Naive B cell (primary cell): ENCODE data around the gene TMEM120B. TPM values are rescaled to one million over a fixed set of nuclear protein-coding genes. Genes with fewer than 3 reads are reported as not detected.
A peak's percentile ranks its signal among the peaks of the same experiment; 100 is the strongest.

Experiments used
- ATAC-seq, 2 donors: fragments of 150-1000 bp; cut with Tn5 transposase; 2 replicates each; pipeline ENCODE4 v1.10.0; 2021; ENCODE audit warnings: low read depth in 2 of 2, mild to moderate bottlenecking in 2 of 2, moderate library complexity in 2 of 2
- DNase-seq: peaks from one replicate; pipeline ENCODE4 v3.0.0; 2022
- H3K27ac Mint-ChIP-seq, 6 donors: one replicate each; pipeline ENCODE4 v1.8.0; 2020 to 2022; ENCODE audit warnings: mild to moderate bottlenecking in 6 of 6, mixed read lengths in 6 of 6, moderate library complexity in 5 of 6, inconsistent platforms in 2 of 6
- H3K27me3 Mint-ChIP-seq, 3 donors: one replicate each; pipeline ENCODE4 v1.8.0; 2021 to 2022; ENCODE audit warnings: mixed read lengths in 3 of 3, mild to moderate bottlenecking in 1 of 3
- H3K36me3 Mint-ChIP-seq, 2 donors: one replicate each; pipeline ENCODE4 v1.8.0; 2020 to 2022; ENCODE audit warnings: mixed read lengths in 2 of 2, inconsistent platforms in 1 of 2, mild to moderate bottlenecking in 1 of 2
- H3K4me1 Mint-ChIP-seq, 3 donors: one replicate each; pipeline ENCODE4 v1.8.0; 2020 to 2022; ENCODE audit warnings: mixed read lengths in 3 of 3, inconsistent platforms in 1 of 3, mild to moderate bottlenecking in 1 of 3, moderate library complexity in 1 of 3
- H3K4me3 Mint-ChIP-seq, 8 donors: one replicate each; pipeline ENCODE4 v1.8.0; 2020 to 2022; ENCODE audit warnings: mild to moderate bottlenecking in 8 of 8, mixed read lengths in 8 of 8, moderate library complexity in 8 of 8, inconsistent platforms in 2 of 8
- H3K9me3 Mint-ChIP-seq, 7 donors: one replicate each; pipeline ENCODE4 v1.8.0; 2020 to 2022; ENCODE audit warnings: mixed read lengths in 7 of 7, mild to moderate bottlenecking in 5 of 7, inconsistent platforms in 2 of 7, moderate library complexity in 1 of 7
- polyA plus RNA-seq, 6 donors: library from polyadenylated mRNA; unstranded; fragments of 300-500 nt; fragmentation: Illumina TruSeq; gene quantifications; one replicate each; pipeline ENCODE4 v1.2.3, GENCODE V29; 2021; ENCODE audit warnings: low read depth in 6 of 6

The TMEM120B gene
- polyA plus RNA-seq, 6 donors from 2014 or later: 0.76 to 2.8 (median 1.4) TPM

DNA sequence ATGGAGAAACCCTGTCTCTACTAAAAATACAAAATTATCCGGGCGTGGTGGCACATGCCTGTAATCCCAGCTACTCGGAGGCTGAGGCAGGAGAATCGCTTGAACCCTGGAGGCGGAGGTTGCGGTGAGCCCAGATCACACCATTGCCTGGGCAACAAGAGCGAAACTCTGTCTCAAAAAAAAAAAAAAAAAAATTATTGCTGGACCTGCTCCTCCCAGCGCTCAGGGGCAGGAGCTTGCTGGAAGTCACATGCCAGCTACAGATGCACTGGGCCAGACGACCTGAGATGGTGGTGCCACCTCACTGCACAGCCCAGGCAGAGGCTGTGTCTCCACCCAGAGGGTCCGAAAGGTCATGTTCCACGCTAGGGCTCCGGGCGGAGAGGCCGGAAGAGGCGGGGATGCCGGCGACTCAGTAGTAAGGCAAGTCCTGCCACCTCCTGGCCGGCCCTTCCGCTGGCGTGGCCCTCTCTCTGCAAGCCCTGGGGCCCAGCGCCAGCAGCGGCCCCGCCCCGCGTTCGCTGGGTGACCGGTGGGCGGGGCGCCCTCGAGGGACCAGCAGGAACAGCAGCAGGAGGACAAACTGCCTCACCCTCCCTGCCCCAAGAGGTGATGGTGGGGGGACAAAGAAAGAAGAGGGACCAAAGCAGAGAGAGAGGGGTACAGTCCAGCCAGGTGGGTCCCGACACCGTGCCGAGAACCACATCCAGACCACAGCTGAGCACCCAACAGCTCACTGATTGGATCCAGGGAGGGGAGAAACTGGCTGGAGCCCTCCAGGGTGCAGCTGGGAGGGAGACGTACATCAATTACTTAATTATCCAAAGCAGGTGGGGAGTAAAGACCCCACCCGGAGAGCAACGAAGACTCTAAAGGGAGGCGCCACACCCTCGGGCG is 84.6 kb downstream of the TMEM120B start:
- peak overlapping the region in 4 of 8 donors; percentile 47 to 84 (median 66) for H3K4me3 Mint-ChIP-seq
- H3K27ac Mint-ChIP-seq: peak overlapping the region in 1 of 6 donors; percentile 94
- H3K9me3 Mint-ChIP-seq: no peaks in the 10 kb centered on the region
- DNase-seq (no peak), ATAC-seq (no peak)
- peaks cover 40 to 55% (median 43%) of the 10 kb centered on the region in 3 donors for H3K4me1 Mint-ChIP-seq
- no peaks in the 10 kb centered on the region for H3K36me3 Mint-ChIP-seq
- H3K27me3 Mint-ChIP-seq: no peaks in the 10 kb centered on the region

DNA sequence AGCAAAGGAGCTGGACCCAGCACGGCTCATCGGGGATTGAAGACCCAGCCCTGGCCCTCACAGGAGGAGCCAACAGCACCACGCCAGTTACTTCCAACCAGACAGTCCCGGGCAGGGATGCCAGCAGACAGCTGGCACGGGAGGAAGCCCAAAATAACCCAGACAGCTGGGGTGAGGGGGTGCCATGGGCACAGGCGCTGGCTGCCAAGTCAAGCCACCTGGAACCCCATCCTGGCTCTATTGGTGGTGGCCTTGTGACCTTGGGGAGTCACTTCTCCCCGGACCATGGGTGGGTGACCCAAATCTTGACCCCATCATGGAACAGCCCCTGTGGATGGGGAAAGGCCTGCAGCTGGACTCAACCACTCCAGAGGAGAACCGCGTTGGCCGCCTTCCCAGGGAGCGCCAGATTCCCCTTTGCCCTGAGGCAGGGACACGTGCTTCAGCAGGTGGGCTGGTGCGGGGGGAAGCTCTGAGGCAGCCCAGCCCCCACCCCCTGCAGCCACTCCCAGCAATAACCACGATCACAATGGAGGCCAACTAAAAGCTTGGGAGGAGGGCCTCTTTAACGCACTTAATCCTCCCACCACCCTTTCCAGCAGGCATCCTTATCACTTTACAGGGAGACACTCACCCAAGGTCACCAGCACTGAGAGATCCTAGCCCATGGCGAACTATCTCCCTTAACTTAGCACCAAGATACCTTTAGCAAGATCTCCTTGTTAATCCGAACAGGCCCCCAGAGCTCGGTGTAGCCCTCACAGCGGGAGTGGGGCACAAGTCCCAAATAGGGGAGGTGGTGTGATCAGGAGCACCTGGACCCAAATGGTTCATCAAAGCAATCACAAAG is 85.6 kb downstream of the TMEM120B start:
- ATAC-seq (no peak), DNase-seq (no peak)
- peak overlapping the region in 5 of 6 donors; percentile 51 to 94 (median 85) for H3K27ac Mint-ChIP-seq
- H3K9me3 Mint-ChIP-seq: no peaks in the 10 kb centered on the region
- H3K36me3 Mint-ChIP-seq: no peaks in the 10 kb centered on the region
- peak overlapping the region; percentile 49 to 84 (median 77) for H3K4me3 Mint-ChIP-seq
- peaks cover 37 to 56% (median 43%) of the 10 kb centered on the region in 3 donors for H3K4me1 Mint-ChIP-seq
- H3K27me3 Mint-ChIP-seq: no peaks in the 10 kb centered on the region

DNA sequence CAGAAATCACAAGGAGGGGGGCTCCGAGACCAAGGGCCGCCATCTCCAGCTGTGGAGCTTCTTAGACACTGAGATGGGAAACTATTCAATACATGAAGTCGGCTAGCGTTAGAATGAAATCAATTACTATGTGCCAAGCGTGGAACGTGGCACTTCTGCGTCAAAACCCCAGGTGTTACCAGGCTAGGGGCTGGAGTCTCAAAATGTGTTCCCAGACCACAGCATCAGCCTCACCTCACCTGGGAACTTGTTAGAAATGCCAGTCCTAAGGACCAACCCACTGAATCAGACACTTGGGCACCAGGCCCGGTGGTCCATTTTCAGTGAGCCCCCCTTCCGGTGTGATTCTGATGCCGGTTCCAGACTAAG is 86.2 kb downstream of the TMEM120B start:
- H3K4me1 Mint-ChIP-seq: peaks cover 37 to 58% (median 45%) of the 10 kb centered on the region in 3 donors
- DNase-seq (no peak), ATAC-seq (no peak)
- peak overlapping the region; percentile 62 to 94 (median 82) for H3K4me3 Mint-ChIP-seq
- no peaks in the 10 kb centered on the region for H3K36me3 Mint-ChIP-seq
- no peaks in the 10 kb centered on the region for H3K27me3 Mint-ChIP-seq
- peak overlapping the region in 5 of 6 donors; percentile 66 to 94 (median 85) for H3K27ac Mint-ChIP-seq
- no peaks in the 10 kb centered on the region for H3K9me3 Mint-ChIP-seq

DNA sequence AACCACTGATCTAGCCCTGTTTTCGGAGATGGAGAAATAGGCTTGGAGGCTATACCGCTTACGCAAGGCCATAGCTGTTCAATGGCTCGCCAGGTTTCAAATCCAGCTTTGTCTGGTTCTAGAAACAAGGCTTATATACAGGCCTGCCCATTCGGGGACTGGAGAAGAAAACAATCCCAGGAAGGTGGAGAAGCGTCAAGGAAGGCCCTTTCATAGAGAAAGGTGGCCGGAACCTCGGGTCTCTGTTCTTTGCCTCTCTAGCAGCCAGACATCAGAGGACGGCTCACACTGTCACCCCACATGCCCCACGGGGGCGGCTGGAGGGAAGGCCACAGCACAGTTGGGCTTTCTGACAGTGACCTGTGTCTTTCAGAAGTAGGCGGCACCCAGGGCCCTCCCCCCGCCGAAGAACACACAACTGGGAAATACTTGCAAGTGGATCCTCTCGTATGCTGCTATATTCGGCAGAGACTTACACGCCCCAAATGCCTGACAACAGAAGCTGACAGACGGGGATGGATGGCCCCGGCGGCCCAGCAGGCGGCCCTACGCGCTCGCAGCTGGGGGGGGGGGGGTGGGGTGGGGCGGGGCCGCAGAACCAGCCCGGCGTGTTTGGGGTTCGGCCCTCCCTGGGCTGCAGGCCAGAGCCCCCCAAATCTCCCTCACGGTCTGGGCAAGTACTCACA is 86.7 kb downstream of the TMEM120B start:
- H3K4me1 Mint-ChIP-seq: peaks cover 36 to 55% (median 43%) of the 10 kb centered on the region in 3 donors
- no peaks in the 10 kb centered on the region for H3K9me3 Mint-ChIP-seq
- H3K4me3 Mint-ChIP-seq: peak overlapping the region; percentile 78 to 94 (median 87)
- ATAC-seq (peak; percentile 6 to 11), DNase-seq (peak; percentile 58)
- H3K27ac Mint-ChIP-seq: peak overlapping the region in 5 of 6 donors; percentile 66 to 94 (median 92)
- no peaks in the 10 kb centered on the region for H3K36me3 Mint-ChIP-seq
- H3K27me3 Mint-ChIP-seq: no peaks in the 10 kb centered on the region

DNA sequence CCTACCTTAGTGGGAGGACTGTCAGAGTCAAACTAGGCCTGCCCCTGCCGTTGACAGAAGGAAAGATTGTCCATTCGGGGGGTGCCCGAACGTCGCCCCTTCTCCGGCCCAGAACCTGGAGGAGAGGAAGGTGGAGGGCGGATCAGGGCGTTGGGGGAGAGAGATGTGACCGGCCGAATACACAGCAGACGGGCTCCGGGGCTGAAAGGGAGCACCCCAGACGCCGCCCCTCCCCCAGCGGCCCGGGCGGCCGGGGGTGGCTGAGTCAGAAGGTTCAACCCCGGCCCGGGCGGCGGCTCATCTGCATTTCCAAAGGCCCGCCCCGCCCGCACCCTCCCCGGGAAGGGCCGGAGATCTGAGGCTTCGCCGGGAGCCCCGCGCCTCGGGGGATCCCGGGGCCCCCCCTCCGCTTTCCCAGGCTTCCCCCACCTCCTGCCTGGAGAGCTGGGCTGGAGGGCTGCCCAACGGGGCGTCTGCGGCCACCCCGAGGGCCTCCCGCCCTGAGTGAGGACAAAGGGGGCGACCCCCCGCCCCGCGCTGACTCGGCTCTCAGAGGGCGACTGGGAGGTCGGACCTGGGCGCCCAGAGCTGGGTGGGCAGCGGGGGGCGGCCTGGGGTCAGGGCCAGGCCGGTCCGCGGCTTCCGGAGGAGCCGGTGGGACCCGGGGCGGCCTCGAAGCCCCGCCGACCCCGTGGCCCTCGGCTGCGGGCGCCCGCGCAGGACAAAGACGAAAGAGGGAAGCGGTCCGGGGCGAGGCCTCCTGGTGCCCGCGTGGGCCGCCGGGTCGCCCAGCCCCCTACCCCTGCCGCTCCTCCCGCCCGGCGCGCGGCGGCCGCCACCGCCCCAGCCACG is 87.5 kb downstream of the TMEM120B start:
- Mint-ChIP-seq H3K27ac (peak overlapping the region in 5 of 6 donors; percentile 76 to 98 (median 92)), H3K4me3 (peak overlapping the region; percentile 78 to 94 (median 87)), H3K9me3 (no peaks in the 10 kb centered on the region), H3K27me3 (no peaks in the 10 kb centered on the region), H3K36me3 (no peaks in the 10 kb centered on the region), H3K4me1 (peaks cover 30 to 47% (median 35%) of the 10 kb centered on the region in 3 donors)
- DNase-seq: peak; percentile 76
- peak; percentile 34 to 37 for ATAC-seq

DNA sequence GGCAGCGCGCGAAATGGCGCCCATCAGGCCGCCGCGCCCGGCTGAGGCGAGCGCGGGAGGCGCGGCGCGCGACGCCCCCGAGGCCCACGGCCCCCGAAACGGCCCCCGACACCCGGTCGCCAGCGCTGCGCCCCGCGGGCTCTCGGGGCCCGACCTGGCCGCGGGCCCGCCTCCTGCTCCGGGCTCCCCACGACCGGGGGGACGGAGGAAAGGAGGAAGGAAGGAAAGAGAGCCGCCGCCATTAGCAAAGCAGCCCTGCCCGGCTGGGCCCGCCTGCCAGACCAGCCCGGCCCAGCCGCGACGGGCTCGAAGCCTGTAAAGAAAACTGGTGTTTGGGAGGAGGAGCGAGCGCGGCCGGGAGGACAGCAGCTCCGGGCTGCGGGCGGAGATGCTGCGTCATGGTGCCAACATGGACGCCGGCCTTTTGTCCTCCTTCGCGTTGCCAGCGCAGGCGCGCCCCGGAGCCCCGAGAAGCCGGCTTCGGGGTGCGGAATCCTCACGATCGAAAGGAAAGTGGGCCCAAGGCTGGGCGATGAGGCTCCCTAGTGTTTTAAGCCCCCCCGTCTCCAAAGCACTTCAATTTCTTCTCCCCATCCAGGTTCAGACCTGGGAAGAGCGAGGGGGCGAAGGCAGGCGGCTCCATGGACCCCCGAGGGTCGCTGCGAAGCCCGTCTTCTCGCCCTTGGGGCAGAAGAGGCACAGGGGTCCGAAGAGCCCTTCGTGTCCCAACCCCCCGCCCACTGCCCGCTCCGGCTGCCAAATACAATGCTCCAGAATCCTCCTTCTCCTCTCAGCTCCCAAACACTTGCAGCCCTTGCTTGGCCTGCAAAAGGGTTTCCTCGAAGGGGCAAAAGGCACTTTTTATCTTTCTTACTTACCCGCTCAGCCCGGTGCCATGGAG is 88.4 kb downstream of the TMEM120B start:
- Mint-ChIP-seq H3K27ac (peak overlapping the region; percentile 94 to 99 (median 98)), H3K36me3 (no peaks in the 10 kb centered on the region), H3K27me3 (no peaks in the 10 kb centered on the region), H3K9me3 (no peaks in the 10 kb centered on the region), H3K4me1 (peaks cover 31 to 48% (median 36%) of the 10 kb centered on the region in 3 donors), H3K4me3 (peak overlapping the region; percentile 90 to 99 (median 96))
- DNase-seq: peak; percentile 61
- peak; percentile 2 to 4 for ATAC-seq

DNA sequence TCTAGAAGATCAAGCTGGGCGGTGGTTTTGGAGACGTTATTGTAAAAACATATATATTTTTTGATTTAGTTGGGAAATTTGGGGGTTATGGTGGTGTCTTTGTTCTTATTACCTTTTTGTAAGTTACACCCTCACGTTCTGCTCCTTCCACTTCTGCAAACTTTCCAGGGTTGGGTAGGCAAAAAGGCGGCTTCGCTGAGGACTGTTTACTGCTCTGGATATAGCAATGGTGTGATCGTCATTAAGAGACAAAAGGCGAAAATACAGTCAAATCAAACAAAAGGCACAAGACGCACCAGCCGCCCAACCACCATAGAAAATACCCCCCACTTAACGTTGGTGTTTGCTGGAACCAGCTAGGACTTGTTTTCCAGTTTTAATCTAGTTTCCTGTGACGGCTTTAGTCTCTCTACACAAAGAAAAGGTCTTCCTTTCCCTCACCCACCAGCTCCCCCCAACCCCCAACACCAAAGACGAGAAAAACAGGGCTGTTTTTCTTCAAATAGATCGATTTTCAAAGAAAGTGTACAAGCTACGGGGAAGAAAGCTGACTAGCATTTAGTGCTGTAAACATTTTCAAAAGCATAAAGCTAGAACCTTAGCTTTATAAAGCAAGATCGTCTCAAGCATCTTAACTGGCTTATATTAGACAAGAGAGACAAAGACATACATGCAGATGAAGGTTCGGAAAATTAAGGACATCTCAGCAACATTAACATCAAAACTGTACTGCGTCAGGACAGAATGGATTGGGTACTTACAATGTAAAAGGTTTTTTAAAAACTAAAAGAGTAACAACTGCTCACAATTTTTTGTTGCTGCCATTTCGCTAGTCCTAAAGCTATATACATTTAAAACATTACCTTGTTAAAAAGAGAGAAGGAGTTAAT is 89.3 kb downstream of the TMEM120B start:
- DNase-seq: peak; percentile 54
- no peaks in the 10 kb centered on the region for H3K27me3 Mint-ChIP-seq
- H3K4me1 Mint-ChIP-seq: peaks cover 39 to 57% (median 43%) of the 10 kb centered on the region in 3 donors
- ATAC-seq: no peak
- peaks cover 4 to 7% of the 10 kb centered on the region in 2 donors for H3K36me3 Mint-ChIP-seq
- peak overlapping the region; percentile 90 to 99 (median 96) for H3K4me3 Mint-ChIP-seq
- H3K9me3 Mint-ChIP-seq: no peaks in the 10 kb centered on the region
- H3K27ac Mint-ChIP-seq: peak overlapping the region; percentile 94 to 99 (median 98)

DNA sequence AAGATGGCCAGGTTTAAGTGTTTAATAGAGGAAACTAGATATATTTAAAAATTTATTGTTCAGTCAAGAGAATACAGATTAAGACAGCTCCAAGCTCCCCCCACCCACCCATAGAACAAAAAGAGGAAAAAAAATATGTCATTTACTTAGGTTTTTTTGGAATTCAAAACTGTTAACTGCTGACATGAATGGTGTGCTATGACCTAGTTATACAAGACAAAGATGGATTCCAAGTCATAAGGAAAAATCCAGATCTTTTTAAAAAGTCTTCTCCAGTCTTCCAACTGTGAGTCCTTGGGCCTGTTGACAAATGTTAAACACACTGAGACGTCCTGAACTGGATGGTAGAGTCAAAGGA is 89.9 kb downstream of the TMEM120B start:
- ATAC-seq (no peak), DNase-seq (no peak)
- Mint-ChIP-seq H3K4me3 (peak overlapping the region; percentile 90 to 99 (median 96)), H3K27me3 (no peaks in the 10 kb centered on the region), H3K9me3 (no peaks in the 10 kb centered on the region), H3K4me1 (peaks cover 43 to 58% (median 44%) of the 10 kb centered on the region in 3 donors), H3K36me3 (peaks cover 4 to 7% of the 10 kb centered on the region in 2 donors), H3K27ac (peak overlapping the region; percentile 94 to 99 (median 98))

DNA sequence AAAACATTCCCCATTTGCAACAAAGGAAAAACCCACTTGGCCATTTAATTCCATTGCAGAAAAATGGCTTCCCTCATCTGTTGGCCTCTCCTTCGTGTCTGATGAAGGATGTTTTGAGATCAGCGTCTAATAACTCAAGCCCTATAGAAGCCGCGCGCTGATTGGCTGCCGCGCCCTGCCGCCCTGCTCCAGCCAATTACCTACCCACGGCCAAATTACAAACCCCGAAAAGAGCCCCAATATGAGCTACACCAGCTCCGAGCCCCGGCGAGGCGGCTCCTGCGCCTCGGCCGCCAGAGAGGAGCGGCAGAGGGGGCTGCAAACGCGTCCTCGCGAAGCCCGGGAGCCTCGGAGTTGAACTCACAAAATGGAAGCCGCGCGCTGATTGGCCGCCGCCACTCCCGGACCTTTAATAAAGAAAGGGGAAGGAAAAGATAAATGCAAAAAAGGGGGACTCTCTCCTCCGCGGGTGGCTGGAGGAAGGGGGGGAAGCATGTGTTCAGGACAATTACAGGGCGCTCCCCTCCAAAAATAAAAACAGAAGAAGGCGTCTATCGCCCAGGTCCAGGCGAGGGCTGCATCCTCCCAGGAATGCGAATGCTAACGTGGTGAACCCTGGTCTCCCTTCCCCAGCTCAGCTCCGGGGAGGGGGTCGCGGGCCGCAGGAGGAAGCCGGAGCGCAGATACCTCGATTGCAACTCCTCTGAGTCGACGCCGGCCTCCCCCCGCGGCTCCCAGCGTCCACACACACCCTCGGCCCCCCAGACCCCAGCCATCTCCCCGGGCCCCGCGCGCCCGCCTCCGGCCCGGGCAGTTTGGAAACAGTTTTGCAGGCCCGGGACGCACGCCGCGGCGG is 90.5 kb downstream of the TMEM120B start:
- Mint-ChIP-seq H3K4me1 (peaks cover 43 to 58% (median 45%) of the 10 kb centered on the region in 3 donors), H3K4me3 (peak overlapping the region; percentile 90 to 99 (median 96)), H3K36me3 (peaks cover 4 to 7% of the 10 kb centered on the region in 2 donors), H3K27ac (peak overlapping the region; percentile 94 to 99 (median 98)), H3K9me3 (no peaks in the 10 kb centered on the region), H3K27me3 (no peaks in the 10 kb centered on the region)
- ATAC-seq (peak; percentile 46 to 56), DNase-seq (peak; percentile 97)

DNA sequence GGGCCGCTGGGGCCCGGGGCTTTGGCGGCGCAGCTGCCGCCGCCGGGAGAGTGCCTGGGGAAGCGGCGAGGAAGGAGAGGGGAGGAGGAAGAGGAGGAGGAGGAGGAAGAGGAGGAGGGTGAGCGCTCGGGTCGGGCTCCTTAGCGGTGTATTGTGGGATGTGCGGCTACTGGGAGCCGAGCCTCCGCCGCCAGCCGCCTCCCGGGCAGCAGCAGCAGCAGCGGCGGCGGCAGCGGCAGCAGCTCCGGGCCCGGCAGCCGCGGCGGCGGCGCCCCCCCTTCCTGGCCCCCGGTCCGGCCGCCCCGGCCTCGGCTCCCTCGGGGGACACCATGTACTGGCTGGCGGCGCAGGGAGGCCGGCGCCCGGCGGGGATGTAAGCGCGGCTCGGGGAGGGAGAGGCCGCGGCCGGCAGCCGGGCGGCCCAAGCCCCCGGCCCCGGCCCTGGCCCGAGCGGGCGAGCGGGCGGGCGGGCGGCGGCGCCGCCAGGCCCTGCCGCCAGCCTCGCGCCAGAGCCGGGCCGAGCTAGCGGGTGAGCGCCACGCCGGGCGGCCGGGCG is 91.4 kb downstream of the TMEM120B start, which contains the start of gene SETD1B:
TSS of gene SETD1B (plus strand) at position 149 of the 556 bp plus-strand sequence. CDS start 729 bp downstream, outside the sequence.
- DNase-seq (peak; percentile 54), ATAC-seq (peak; percentile 2)
- Mint-ChIP-seq H3K36me3 (peaks cover 4 to 7% of the 10 kb centered on the region in 2 donors), H3K4me3 (peak within 1 kb of the TSS; percentile 93 to 99 (median 98)), H3K4me1 (peaks cover 42 to 57% (median 43%) of the 10 kb centered on the region in 3 donors), H3K27ac (peak within 1 kb of the TSS; percentile 96 to 99 (median 98)), H3K9me3 (no peaks in the 10 kb centered on the region), H3K27me3 (no peaks in the 10 kb centered on the region)
